A549 (cell line): ENCODE measurements around the gene KCTD3.

Experiments
- CEBPB ChIP-seq, 2 experiments: fragments of >200 bp in 1 of 2; sonication (Bioruptor Twin) in 1 of 2; formaldehyde crosslinking in 1 of 2; IDR thresholded peaks; 2 replicates each; pipeline ENCODE4 v1.6.1; 2012 to 2016
- EP300 ChIP-seq, 2 experiments: fragments of >200 bp; sonication (Bioruptor Twin); formaldehyde crosslinking; IDR thresholded peaks; 2 replicates in 1 of 2; 3 replicates in 1 of 2; pipeline ENCODE4 v1.6.1; 2016 to 2017
- FOSL2 ChIP-seq, 2 experiments: fragments of 450-650 bp in 1 of 2; fragments of >200 bp in 1 of 2; sonication (Bioruptor Twin) in 1 of 2; formaldehyde crosslinking; IDR thresholded peaks; 2 replicates each; pipeline versions ENCODE4 v1.5.0 to v1.6.1; 2016 to 2020; ENCODE audit warnings: mild to moderate bottlenecking in 1 of 2, moderate library complexity in 1 of 2
- KDM1A ChIP-seq: fragments of 200-600 bp; sonication (generic); IDR thresholded peaks from 2 replicates; pipeline ENCODE4 v1.6.1; 2016; ENCODE audit warnings: low read depth, mild to moderate bottlenecking
- KDM5A ChIP-seq: fragments of 200-600 bp; sonication (generic); IDR thresholded peaks from 2 replicates; pipeline ENCODE4 v1.6.1; 2016; ENCODE audit warnings: antibody characterized with exemption, mild to moderate bottlenecking
- MAFK ChIP-seq: fragments of 450-650 bp; IDR thresholded peaks from 2 replicates; pipeline ENCODE4 v1.6.1; 2014; ENCODE audit not compliant: partially characterized antibody
- POLR2A ChIP-seq: IDR thresholded peaks from 2 replicates; pipeline ENCODE4 v1.6.1; 2012; ENCODE audit warnings: mild to moderate bottlenecking, low read length
- RAD21 ChIP-seq, 2 experiments: fragments of >200 bp in 1 of 2; sonication (Bioruptor Twin) in 1 of 2; formaldehyde crosslinking in 1 of 2; IDR thresholded peaks in 1 of 2; conservative IDR thresholded peaks in 1 of 2; 2 replicates in 1 of 2; 3 replicates in 1 of 2; pipeline ENCODE4 v1.6.1; 2012 to 2018; ENCODE audit warnings: inconsistent platforms in 1 of 2
- RFX5 ChIP-seq: fragments of 450-650 bp; IDR thresholded peaks from 2 replicates; pipeline ENCODE4 v1.7.1; 2014; ENCODE audit warnings: antibody characterized with exemption, mild to moderate bottlenecking, moderate library complexity
- ZFP36 ChIP-seq: fragments of 450-650 bp; IDR thresholded peaks from 2 replicates; pipeline ENCODE4 v1.6.1; 2014; ENCODE audit warnings: borderline replicate concordance; ENCODE audit not compliant: partially characterized antibody
- TF ChIP-seq, protein P1 (sequence below): fragments of 250-450 bp; sonication (Bioruptor Pico); IDR thresholded peaks from 2 replicates; pipeline ENCODE4 v1.5.0; 2021; ENCODE audit warnings: mild to moderate bottlenecking, moderate library complexity, borderline replicate concordance
- TF ChIP-seq, protein P2 (sequence below): fragments of 200-600 bp; sonication (generic); IDR thresholded peaks from 2 replicates; pipeline ENCODE4 v1.6.1; 2016; ENCODE audit warnings: antibody characterized with exemption, mild to moderate bottlenecking, moderate library complexity
- TF ChIP-seq, protein P3 (sequence below): fragments of >200 bp; sonication (Bioruptor Twin); formaldehyde crosslinking; IDR thresholded peaks from 3 replicates; pipeline ENCODE4 v1.5.1; 2016
- TF ChIP-seq, protein P4 (sequence below): IDR thresholded peaks from 2 replicates; pipeline ENCODE4 v1.6.1; 2012

DNA sequence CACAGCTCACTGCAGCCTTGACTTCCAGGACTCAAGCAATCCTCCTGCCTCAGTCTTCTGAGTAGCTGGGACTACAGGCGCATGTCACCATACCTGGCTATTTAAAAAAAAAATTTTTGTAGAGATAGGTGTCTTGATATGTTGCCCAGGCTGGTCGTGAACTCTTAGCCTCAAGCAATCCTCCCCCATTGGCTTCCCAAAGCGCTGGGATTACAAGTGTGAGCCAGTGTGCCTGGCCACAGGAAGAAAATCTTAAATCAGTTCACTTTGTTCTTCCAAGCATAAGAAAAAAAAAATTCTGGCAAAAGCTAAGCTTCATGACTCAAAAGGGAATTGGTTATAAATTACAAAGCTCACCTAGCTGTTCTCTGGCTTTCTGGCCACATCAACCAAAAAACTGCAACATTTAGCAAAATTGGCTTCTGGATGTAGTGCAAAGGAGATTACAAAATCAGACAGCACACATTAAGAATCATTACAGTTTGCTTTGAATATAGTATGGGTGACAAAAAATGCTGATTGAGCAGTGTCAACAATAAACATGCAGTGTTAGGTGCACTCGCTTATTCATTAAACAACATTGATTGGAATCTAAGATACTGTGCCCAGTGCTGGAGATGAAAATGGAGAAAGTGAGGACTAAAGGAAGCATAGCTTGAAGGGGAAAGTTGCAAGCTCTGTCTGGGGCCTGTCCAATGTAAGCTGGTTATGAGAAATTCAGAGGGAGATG lies 76.7 kb downstream of the KCTD3 start:
- no peak for TF ChIP-seq KDM1A
- TF ChIP-seq, protein P1, sequence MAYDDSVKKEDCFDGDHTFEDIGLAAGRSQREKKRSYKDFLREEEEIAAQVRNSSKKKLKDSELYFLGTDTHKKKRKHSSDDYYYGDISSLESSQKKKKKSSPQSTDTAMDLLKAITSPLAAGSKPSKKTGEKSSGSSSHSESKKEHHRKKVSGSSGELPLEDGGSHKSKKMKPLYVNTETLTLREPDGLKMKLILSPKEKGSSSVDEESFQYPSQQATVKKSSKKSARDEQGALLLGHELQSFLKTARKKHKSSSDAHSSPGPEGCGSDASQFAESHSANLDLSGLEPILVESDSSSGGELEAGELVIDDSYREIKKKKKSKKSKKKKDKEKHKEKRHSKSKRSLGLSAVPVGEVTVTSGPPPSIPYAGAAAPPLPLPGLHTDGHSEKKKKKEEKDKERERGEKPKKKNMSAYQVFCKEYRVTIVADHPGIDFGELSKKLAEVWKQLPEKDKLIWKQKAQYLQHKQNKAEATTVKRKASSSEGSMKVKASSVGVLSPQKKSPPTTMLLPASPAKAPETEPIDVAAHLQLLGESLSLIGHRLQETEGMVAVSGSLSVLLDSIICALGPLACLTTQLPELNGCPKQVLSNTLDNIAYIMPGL (CRISPR knock-in tag), result no peak
- no peak for TF ChIP-seq POLR2A
- TF ChIP-seq, protein P2, sequence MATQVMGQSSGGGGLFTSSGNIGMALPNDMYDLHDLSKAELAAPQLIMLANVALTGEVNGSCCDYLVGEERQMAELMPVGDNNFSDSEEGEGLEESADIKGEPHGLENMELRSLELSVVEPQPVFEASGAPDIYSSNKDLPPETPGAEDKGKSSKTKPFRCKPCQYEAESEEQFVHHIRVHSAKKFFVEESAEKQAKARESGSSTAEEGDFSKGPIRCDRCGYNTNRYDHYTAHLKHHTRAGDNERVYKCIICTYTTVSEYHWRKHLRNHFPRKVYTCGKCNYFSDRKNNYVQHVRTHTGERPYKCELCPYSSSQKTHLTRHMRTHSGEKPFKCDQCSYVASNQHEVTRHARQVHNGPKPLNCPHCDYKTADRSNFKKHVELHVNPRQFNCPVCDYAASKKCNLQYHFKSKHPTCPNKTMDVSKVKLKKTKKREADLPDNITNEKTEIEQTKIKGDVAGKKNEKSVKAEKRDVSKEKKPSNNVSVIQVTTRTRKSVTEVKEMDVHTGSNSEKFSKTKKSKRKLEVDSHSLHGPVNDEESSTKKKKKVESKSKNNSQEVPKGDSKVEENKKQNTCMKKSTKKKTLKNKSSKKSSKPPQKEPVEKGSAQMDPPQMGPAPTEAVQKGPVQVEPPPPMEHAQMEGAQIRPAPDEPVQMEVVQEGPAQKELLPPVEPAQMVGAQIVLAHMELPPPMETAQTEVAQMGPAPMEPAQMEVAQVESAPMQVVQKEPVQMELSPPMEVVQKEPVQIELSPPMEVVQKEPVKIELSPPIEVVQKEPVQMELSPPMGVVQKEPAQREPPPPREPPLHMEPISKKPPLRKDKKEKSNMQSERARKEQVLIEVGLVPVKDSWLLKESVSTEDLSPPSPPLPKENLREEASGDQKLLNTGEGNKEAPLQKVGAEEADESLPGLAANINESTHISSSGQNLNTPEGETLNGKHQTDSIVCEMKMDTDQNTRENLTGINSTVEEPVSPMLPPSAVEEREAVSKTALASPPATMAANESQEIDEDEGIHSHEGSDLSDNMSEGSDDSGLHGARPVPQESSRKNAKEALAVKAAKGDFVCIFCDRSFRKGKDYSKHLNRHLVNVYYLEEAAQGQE, result no peak
- TF ChIP-seq, protein P3, sequence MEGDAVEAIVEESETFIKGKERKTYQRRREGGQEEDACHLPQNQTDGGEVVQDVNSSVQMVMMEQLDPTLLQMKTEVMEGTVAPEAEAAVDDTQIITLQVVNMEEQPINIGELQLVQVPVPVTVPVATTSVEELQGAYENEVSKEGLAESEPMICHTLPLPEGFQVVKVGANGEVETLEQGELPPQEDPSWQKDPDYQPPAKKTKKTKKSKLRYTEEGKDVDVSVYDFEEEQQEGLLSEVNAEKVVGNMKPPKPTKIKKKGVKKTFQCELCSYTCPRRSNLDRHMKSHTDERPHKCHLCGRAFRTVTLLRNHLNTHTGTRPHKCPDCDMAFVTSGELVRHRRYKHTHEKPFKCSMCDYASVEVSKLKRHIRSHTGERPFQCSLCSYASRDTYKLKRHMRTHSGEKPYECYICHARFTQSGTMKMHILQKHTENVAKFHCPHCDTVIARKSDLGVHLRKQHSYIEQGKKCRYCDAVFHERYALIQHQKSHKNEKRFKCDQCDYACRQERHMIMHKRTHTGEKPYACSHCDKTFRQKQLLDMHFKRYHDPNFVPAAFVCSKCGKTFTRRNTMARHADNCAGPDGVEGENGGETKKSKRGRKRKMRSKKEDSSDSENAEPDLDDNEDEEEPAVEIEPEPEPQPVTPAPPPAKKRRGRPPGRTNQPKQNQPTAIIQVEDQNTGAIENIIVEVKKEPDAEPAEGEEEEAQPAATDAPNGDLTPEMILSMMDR, result no peak
- no peak for TF ChIP-seq RAD21 (conservative IDR thresholded peaks at IDR 0.05 in 1 of 2, IDR thresholded peaks at IDR 0.05 in 1 of 2)
- no peak for TF ChIP-seq FOSL2 (IDR thresholded peaks at IDR 0.05)
- no peak for TF ChIP-seq FOSL2 (CRISPR knock-in tag; IDR thresholded peaks at IDR 0.05)
- no peak for TF ChIP-seq CEBPB (IDR thresholded peaks at IDR 0.05)
- peak; percentile 58 for TF ChIP-seq MAFK
- TF ChIP-seq, protein P4, sequence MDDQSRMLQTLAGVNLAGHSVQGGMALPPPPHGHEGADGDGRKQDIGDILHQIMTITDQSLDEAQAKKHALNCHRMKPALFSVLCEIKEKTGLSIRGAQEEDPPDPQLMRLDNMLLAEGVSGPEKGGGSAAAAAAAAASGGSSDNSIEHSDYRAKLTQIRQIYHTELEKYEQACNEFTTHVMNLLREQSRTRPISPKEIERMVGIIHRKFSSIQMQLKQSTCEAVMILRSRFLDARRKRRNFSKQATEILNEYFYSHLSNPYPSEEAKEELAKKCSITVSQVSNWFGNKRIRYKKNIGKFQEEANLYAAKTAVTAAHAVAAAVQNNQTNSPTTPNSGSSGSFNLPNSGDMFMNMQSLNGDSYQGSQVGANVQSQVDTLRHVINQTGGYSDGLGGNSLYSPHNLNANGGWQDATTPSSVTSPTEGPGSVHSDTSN, result no peak
- no peak for TF ChIP-seq ZFP36
- no peak for TF ChIP-seq EP300 (IDR thresholded peaks at IDR 0.05)
- TF ChIP-seq KDM5A, result no peak
- TF ChIP-seq RFX5, result no peak
